Muscle layer of colon (tissue), 2 donors: ENCODE data around the gene TECPR1.

Source experiments
- H3K27ac ChIP-seq: one replicate; pipeline ENCODE4 v1.7.0; 2013; ENCODE audit warnings: low read depth, mild to moderate bottlenecking, low read length, moderate library complexity
- H3K27me3 ChIP-seq, 2 donors: one replicate each; pipeline ENCODE4 v1.7.0; 2013; ENCODE audit warnings: low read length in 2 of 2, mild to moderate bottlenecking in 2 of 2; ENCODE audit not compliant: insufficient read depth in 2 of 2, control insufficient read depth in 1 of 2
- H3K36me3 ChIP-seq: one replicate; pipeline ENCODE4 v1.7.0; 2013; ENCODE audit warnings: mild to moderate bottlenecking, low read length; ENCODE audit not compliant: insufficient read depth
- H3K4me1 ChIP-seq: one replicate; pipeline ENCODE4 v1.7.0; 2013; ENCODE audit warnings: mild to moderate bottlenecking, low read length; ENCODE audit not compliant: insufficient read depth
- H3K4me3 ChIP-seq, 2 donors: one replicate each; pipeline ENCODE4 v1.7.0; 2013; ENCODE audit warnings: low read length in 2 of 2, low read depth in 1 of 2, mild to moderate bottlenecking in 1 of 2, moderate library complexity in 1 of 2
- H3K9ac ChIP-seq: one replicate; pipeline ENCODE4 v1.7.0; 2013; ENCODE audit warnings: low read length
- H3K9me3 ChIP-seq: one replicate; pipeline ENCODE4 v1.7.0; 2013; ENCODE audit warnings: mild to moderate bottlenecking, low read length
- donor health status: abdominal sarcoma.
- donor health status: Adenocarcinoma of cecum.

Gene TECPR1

GRCh38 chr7:98202367-98203195 is 49.5 kb downstream of the TECPR1 start:
- Histone ChIP-seq H3K27me3 (no peaks in the 10 kb centered on the region), H3K4me1 (no peaks in the 10 kb centered on the region), H3K4me3 (no peak overlapping the region), H3K9me3 (no peaks in the 10 kb centered on the region), H3K36me3 (peaks cover 23% of the 10 kb centered on the region), H3K9ac (no peak overlapping the region), H3K27ac (no peak overlapping the region)

DNA sequence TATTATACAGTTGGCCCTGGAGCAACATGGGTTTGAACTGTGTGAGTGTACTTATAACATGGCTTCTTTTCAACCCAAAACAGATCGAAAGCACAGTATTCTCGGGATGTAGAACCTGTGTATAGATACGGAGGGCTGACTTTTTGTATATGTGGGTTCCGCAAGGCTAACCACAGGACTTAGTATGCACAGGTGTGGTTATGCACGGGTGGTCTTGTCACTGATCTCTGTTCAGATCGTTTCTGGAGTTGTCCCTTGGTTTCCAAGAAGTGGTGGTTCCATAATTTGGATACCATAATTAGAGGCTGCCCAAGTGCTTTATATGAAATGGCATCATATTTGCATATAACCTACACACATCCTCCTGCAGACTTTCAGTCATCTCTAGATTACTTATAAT is 51.7 kb downstream of the TECPR1 start:
- no peaks in the 10 kb centered on the region for H3K4me1 ChIP-seq
- H3K9ac ChIP-seq = no peak overlapping the region
- no peaks in the 10 kb centered on the region for H3K27me3 ChIP-seq
- no peak overlapping the region for H3K4me3 ChIP-seq
- peaks cover 9% of the 10 kb centered on the region for H3K36me3 ChIP-seq
- no peak overlapping the region for H3K27ac ChIP-seq
- H3K9me3 ChIP-seq = no peaks in the 10 kb centered on the region

- Histone ChIP-seq H3K36me3 (peaks cover 14% of the 10 kb centered on the region), H3K27ac (no peak overlapping the region), H3K4me3 (no peak overlapping the region), H3K27me3 (no peaks in the 10 kb centered on the region), H3K9ac (no peak overlapping the region), H3K4me1 (no peaks in the 10 kb centered on the region), H3K9me3 (no peaks in the 10 kb centered on the region)
Observed at GRCh38 chr7:98199131-98199530, 52.9 kb downstream of the TECPR1 start.

DNA sequence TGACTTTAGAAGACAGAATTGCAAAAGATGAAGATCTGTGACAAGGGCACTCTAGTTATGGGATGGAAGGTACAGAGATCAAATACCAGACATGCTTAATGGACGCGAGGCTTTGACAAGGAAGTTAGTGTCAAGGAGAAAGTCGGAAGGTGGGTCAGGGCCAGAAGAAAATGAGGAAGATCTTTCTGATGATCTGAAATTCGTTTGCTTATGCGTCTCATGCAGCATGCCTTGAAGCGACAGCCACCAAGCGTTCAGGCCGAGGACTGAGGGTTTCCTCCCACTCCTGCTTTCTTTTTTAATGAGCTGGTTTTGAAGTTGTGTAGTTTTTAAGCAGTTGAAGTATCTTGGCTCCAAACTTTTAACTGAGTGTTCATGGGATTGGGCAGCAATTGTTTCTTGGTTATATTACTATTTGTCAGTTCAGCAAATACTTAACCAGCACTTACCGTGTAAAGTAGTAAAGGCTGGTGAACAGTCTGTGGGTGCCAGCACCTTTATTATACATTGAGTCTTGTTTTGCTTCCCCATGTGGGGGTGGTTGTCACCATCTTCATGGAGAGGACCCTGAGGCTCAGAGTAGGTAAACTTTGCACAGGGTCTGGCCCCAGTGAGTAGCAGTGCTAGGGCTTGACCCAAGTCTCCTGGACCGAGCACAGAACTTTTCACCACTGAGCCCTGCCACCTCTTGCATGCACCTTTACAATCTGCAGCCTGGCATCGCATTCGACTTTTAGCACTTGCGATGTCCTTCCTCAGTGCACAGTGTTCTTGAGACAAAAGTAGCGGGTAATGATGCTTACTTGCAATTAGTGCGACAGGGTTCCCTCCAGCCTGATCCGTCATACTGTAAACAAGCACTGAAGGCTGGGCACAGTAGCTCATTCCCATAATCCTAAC is 55.1 kb downstream of the TECPR1 start:
- H3K27me3 ChIP-seq = no peaks in the 10 kb centered on the region
- H3K9me3 ChIP-seq = no peaks in the 10 kb centered on the region
- H3K9ac ChIP-seq = no peak overlapping the region
- no peak overlapping the region for H3K27ac ChIP-seq
- H3K4me1 ChIP-seq = no peaks in the 10 kb centered on the region
- H3K36me3 ChIP-seq = peaks cover 31% of the 10 kb centered on the region
- H3K4me3 ChIP-seq = no peak overlapping the region

GRCh38 chr7:98194672-98195457 is 57.2 kb downstream of the TECPR1 start:
- Histone ChIP-seq H3K27ac (no peak overlapping the region), H3K9ac (no peak overlapping the region), H3K27me3 (no peaks in the 10 kb centered on the region), H3K9me3 (no peaks in the 10 kb centered on the region), H3K36me3 (peaks cover 31% of the 10 kb centered on the region), H3K4me1 (no peaks in the 10 kb centered on the region), H3K4me3 (no peak overlapping the region)

DNA sequence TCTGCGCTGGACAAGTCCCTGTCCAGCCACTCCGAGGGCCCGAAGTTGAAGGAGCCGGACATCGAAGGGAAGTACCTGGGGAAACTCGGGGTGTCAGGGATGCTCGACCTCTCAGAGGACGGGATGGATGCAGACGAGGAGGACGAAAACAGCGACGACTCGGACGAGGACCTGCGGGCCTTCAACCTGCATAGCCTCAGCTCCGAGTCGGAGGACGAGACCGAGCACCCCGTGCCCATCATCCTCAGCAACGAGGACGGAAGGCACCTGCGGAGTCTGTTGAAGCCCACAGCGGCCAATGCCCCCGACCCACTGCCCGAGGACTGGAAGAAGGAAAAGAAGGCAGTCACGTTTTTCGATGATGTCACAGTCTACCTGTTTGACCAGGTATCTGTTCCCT is 57.8 kb downstream of the TECPR1 start:
- Histone ChIP-seq H3K27ac (no peak overlapping the region), H3K9me3 (no peaks in the 10 kb centered on the region), H3K4me3 (no peak overlapping the region), H3K27me3 (no peaks in the 10 kb centered on the region), H3K4me1 (no peaks in the 10 kb centered on the region), H3K36me3 (peaks cover 31% of the 10 kb centered on the region), H3K9ac (no peak overlapping the region)

- Histone ChIP-seq H3K9me3 (no peaks in the 10 kb centered on the region), H3K27me3 (no peaks in the 10 kb centered on the region), H3K4me3 (no peak overlapping the region), H3K4me1 (no peaks in the 10 kb centered on the region), H3K36me3 (peaks cover 31% of the 10 kb centered on the region), H3K9ac (no peak overlapping the region), H3K27ac (no peak overlapping the region)
Observed at GRCh38 chr7:98193474-98194180, 58.4 kb downstream of the TECPR1 start.

DNA sequence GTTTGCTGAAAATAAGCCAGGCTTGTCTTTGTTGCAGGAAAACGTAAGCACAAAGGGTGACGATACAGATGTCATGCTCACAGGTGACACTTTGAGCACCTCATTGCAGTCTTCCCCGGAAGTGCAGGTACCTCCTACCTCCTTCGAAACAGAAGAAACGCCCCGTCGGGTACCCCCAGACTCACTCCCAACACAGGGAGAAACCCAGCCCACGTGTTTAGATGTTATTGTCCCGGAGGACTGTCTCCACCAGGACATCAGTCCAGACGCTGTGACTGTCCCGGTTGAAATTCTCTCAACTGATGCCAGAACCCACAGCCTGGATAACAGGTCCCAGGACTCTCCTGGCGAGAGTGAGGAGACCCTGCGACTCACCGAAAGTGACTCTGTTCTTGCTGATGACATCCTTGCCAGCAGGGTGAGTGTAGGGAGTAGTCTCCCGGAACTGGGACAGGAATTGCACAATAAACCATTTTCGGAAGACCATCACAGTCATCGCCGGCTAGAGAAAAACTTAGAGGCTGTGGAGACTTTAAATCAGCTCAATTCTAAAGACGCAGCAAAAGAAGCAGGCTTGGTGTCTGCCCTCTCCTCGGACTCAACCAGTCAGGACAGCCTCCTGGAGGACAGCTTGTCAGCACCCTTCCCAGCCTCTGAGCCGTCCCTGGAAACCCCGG is 59.1 kb downstream of the TECPR1 start:
- no peaks in the 10 kb centered on the region for H3K4me1 ChIP-seq
- no peak overlapping the region for H3K4me3 ChIP-seq
- no peak overlapping the region for H3K9ac ChIP-seq
- no peak overlapping the region for H3K27ac ChIP-seq
- H3K36me3 ChIP-seq = peaks cover 31% of the 10 kb centered on the region
- no peaks in the 10 kb centered on the region for H3K9me3 ChIP-seq
- no peaks in the 10 kb centered on the region for H3K27me3 ChIP-seq

- H3K36me3 ChIP-seq = peaks cover 31% of the 10 kb centered on the region
- no peak overlapping the region for H3K9ac ChIP-seq
Observed at GRCh38 chr7:98191668-98192431, 60.2 kb downstream of the TECPR1 start.

GRCh38 chr7:98189559-98189958 is 62.5 kb downstream of the TECPR1 start:
- Histone ChIP-seq H3K4me1 (peaks cover 12% of the 10 kb centered on the region), H3K27ac (no peak overlapping the region), H3K9ac (no peak overlapping the region), H3K4me3 (no peak overlapping the region), H3K9me3 (no peaks in the 10 kb centered on the region), H3K36me3 (peaks cover 22% of the 10 kb centered on the region), H3K27me3 (no peaks in the 10 kb centered on the region)

More at GRCh38 chr7:98191668-98192431, 60.2 kb downstream of the TECPR1 start:
- no peaks in the 10 kb centered on the region for H3K27me3 ChIP-seq
- no peaks in the 10 kb centered on the region for H3K9me3 ChIP-seq
- H3K4me3 ChIP-seq = no peak overlapping the region
- H3K27ac ChIP-seq = no peak overlapping the region
- peaks cover 5% of the 10 kb centered on the region for H3K4me1 ChIP-seq
